ENCODE results near the gene VEPH1.

DNA sequence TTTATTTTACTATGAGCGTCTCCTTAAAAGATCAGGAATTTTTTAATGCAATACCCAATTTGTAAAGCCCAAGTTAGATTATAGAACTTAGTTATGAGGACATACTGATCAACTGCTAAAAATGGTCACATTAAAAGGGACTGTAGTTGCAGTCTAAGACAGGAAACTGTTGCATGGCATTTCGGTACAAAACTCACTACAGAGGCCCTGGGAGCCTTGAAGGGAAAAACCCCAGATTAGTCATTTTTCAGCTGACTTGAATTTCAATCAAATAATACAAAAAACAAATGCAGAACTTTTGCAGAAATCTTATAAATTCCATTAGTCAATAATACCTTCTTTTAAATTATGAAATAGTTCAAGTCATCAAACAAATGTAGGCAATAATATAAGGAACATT, 73.5 kb downstream of the VEPH1 start:
- no peak for TF ChIP-seq TBL1XR1 (IDR thresholded peaks at IDR 0.05; ENCODE audit: low read length in 2 of 2)
- TF ChIP-seq HMBOX1 (IDR thresholded peaks at IDR 0.05) = no peak
- TF ChIP-seq BRCA1 (IDR thresholded peaks at IDR 0.05) = no peak
- no peak for TF ChIP-seq BRCA1 (CRISPR knock-in tag; IDR thresholded peaks at IDR 0.05)
- TF ChIP-seq, protein P1, sequence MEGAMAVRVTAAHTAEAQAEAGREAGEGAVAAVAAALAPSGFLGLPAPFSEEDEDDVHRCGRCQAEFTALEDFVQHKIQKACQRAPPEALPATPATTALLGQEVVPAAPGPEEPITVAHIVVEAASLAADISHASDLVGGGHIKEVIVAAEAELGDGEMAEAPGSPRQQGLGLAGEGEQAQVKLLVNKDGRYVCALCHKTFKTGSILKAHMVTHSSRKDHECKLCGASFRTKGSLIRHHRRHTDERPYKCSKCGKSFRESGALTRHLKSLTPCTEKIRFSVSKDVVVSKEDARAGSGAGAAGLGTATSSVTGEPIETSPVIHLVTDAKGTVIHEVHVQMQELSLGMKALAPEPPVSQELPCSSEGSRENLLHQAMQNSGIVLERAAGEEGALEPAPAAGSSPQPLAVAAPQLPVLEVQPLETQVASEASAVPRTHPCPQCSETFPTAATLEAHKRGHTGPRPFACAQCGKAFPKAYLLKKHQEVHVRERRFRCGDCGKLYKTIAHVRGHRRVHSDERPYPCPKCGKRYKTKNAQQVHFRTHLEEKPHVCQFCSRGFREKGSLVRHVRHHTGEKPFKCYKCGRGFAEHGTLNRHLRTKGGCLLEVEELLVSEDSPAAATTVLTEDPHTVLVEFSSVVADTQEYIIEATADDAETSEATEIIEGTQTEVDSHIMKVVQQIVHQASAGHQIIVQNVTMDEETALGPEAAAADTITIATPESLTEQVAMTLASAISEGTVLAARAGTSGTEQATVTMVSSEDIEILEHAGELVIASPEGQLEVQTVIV (CRISPR knock-in tag; IDR thresholded peaks at IDR 0.05; ENCODE audit: borderline replicate concordance) = no peak
- no peak for TF ChIP-seq CTCF (IDR thresholded peaks at IDR 0.05 in 2 of 3, conservative IDR thresholded peaks at IDR 0.05 in 1 of 3; ENCODE audit: insufficient read depth in 2 of 3, low read depth in 1 of 3, low read length in 3 of 3)
- no peak for TF ChIP-seq ARNT (IDR thresholded peaks at IDR 0.05)
- no peak for TF ChIP-seq MIER1 (IDR thresholded peaks at IDR 0.05; ENCODE audit: low read depth)
- no peak for TF ChIP-seq ZNF274 (IDR thresholded peaks at IDR 0.05; ENCODE audit: borderline replicate concordance, low read depth, low read length)
- no peak for TF ChIP-seq MXI1 (IDR thresholded peaks at IDR 0.05; ENCODE audit: low read depth, low read length)
- no peak for TF ChIP-seq MAFG (tag; conservative IDR thresholded peaks at IDR 0.05)
- TF ChIP-seq RAD21 (CRISPR knock-in tag; conservative IDR thresholded peaks at IDR 0.05 in 1 of 2, IDR thresholded peaks at IDR 0.05 in 1 of 2) = no peak
- TF ChIP-seq ZBTB11 (CRISPR knock-in tag; IDR thresholded peaks at IDR 0.05) = no peak
- TF ChIP-seq HSF4 (CRISPR knock-in tag; IDR thresholded peaks at IDR 0.05; ENCODE audit: borderline replicate concordance) = no peak
- no peak for TF ChIP-seq RBM15 (IDR thresholded peaks at IDR 0.05; ENCODE audit: insufficient read depth, low read length)
